GM19023 (cell line): ENCODE results near the gene GCDH.

Experiments
- ATAC-seq: cut with Tn5 transposase; IDR thresholded peaks from one replicate; pipeline ENCODE4 v1.9.1; 2021; ENCODE audit warnings: mild to moderate bottlenecking, moderate library complexity; ENCODE audit not compliant: unreplicated experiment

Gene GCDH

DNA sequence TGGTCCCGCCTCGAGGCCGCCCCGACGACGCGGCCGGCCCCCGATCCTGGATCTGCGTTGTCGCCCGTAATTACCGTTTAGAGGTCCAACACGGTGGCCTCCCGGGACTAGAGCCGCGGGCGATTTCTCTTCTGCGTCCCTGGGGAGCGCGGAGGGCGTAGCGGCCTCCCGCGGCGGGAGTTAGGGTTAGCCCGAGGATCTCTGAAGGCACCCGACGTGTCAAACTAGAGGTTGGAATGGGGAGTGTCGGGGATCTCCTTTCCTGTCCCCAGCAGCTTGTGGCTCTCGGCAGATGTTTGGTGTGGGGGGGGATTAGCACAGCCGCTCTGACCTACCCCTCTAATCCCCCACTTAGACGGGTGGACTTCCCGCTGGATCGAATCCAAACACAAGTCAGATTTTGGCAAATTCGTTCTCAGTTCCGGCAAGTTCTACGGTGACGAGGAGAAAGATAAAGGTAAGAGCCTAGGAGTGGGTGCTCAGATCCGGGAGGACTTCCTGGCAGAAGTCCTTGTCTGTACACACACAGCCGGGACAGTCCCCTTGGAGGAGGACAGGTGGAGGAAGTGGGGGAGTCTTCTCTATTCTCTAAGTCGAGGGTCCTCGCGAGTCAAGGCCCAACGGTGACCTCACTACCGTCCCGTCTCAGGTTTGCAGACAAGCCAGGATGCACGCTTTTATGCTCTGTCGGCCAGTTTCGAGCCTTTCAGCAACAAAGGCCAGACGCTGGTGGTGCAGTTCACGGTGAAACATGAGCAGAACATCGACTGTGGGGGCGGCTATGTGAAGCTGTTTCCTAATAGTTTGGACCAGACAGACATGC, 48.0 kb downstream of the GCDH start:
- ATAC-seq = no peak

DNA sequence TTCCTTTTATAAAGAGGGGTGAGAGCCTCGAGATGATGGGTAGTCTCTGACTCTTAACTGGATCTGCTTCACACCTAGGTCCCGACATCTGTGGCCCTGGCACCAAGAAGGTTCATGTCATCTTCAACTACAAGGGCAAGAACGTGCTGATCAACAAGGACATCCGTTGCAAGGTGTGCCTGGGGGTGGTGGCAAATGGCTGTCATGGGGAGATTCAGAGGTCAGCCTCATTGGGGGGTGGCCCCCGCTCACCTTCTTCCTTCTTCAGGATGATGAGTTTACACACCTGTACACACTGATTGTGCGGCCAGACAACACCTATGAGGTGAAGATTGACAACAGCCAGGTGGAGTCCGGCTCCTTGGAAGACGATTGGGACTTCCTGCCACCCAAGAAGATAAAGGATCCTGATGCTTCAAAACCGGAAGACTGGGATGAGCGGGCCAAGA, 49.0 kb downstream of the GCDH start:
- no peak for ATAC-seq

DNA sequence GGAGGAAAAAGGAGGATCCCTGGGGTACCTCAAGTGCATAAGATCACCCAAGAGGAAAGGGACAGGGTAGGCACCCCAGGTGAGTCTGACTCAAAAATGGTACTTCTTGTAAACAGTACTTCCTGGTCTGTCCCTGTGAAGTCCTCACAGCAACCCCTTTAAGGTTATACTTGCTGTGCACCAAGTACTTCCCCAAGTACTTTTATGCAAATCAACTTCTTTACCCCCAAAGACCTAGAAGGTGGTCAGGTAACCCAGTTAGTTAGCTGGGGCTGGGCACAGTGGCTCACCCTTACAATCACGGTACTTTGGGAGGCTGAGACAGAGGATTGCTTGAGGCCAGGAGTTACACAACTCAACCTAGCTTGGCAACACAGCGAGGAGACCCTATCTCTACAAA, 49.9 kb downstream of the GCDH start:
- ATAC-seq = no peak

DNA sequence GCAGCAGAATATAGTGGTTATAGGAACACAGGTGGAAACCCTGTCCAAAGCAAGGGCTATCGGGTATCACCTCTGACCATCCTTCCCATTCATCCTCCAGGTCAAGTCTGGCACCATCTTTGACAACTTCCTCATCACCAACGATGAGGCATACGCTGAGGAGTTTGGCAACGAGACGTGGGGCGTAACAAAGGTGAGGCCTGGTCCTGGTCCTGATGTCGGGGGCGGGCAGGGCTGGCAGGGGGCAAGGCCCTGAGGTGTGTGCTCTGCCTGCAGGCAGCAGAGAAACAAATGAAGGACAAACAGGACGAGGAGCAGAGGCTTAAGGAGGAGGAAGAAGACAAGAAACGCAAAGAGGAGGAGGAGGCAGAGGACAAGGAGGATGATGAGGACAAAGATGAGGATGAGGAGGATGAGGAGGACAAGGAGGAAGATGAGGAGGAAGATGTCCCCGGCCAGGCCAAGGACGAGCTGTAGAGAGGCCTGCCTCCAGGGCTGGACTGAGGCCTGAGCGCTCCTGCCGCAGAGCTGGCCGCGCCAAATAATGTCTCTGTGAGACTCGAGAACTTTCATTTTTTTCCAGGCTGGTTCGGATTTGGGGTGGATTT, 52.6 kb downstream of the GCDH start:
- no peak for ATAC-seq

DNA sequence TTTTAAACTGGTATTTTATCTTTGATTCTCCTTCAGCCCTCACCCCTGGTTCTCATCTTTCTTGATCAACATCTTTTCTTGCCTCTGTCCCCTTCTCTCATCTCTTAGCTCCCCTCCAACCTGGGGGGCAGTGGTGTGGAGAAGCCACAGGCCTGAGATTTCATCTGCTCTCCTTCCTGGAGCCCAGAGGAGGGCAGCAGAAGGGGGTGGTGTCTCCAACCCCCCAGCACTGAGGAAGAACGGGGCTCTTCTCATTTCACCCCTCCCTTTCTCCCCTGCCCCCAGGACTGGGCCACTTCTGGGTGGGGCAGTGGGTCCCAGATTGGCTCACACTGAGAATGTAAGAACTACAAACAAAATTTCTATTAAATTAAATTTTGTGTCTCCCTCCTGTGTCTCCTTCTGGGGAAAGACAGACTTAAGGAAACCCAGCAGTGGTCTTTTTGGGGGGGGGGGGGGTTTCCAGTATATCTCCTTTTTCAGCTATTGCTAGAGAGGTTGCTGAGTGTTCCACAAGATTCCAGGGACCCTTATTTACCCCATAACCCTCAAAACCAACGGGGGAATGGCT, 53.2 kb downstream of the GCDH start:
- ATAC-seq = no peak

DNA sequence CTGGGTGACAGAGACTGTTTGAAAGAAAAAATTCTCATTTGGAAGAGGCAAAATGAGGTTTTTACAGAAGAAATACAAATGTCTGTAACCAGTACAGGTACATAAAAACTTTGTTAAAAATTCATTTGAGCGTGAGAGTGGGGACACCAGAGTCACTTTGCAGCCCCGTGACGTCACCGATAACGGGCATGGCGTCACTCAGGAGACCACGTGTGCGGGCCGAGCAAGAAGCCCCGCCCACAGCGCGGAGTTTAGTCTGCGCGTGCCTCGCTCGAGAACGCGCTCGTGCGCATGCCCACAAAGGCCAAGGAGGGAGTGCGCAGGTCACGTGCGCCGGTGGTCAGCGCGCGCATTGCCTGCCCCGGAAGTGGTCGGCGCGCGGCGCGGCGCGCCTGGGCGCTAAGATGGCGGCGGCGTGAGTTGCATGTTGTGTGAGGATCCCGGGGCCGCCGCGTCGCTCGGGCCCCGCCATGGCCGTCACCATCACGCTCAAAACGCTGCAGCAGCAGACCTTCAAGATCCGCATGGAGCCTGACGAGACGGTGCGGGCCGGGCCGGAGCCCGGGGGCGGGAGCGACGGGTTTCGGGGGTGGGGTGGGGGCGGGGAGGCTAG, 54.6 kb downstream of the GCDH start, which contains the start of gene RAD23A:
RAD23A (plus strand) TSS at position 384 of the 613 bp plus-strand sequence; CDS start at position 471, 87 bp downstream.
- peak; percentile 76 for ATAC-seq

DNA sequence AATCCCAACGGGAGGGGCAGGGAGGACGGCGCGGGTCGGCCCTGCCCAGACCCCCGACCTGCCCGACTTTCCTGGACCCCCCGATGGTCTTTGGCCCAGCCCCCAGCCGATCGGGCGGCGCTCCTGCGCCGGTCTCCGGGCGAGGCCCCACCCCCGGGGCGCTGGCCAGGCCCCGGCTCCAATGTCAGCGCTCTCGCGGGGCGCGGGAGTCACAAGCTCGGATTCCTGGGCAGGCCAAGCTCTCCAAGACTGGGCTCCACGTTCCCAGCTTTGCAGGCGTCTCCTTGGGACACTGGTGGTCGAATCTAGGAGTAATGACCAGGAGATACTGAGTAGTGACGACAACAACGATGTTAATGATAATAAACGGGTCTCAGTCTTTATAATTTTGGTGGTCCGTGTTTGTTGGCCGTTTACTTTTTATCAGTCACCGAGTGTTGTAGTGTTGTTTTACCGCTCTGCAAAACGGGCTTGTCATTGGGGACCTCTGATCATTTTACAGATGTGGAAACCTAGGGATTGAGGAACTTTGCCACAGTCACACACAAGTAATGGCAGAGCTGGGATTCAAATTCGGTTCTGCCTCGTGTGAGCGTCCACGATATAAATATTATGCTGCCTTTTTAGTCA, 55.2 kb downstream of the GCDH start:
- peak; percentile 34 for ATAC-seq

DNA sequence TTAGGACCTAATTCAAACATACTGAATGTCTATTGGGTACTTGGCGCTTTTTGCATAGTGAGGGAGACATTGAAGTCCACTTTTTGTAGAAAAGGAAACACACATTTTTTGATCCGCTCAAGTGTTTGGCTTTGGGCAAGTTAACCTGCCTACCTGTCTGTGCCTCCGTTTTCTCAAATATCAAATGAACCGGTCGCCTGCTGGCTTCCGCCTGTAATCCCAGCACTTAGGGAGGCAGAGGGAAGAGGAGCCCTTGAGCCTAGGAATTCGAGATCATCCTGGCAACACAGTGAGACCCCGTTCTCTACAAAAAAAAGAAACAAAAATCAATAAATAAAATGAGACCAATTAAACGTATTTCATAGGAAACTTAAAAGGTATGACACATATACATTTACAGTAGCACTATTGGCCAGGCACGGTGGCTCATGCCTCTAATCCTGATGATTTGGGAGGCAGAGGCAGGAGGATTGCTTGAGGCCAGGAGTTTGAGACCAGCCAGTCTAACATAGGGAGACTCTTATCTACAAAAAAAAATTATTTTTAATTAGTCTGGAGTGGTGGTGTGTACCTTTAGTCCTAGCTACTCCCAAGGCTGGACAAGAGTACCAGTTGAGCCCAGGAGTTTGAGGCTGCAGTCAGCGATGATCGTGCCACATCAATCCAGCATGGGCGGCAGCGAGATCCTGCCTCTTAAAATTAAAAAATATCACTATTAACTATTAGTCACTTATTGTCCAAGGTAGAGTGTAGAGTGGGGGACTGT, 56.0 kb downstream of the GCDH start:
- ATAC-seq = no peak

DNA sequence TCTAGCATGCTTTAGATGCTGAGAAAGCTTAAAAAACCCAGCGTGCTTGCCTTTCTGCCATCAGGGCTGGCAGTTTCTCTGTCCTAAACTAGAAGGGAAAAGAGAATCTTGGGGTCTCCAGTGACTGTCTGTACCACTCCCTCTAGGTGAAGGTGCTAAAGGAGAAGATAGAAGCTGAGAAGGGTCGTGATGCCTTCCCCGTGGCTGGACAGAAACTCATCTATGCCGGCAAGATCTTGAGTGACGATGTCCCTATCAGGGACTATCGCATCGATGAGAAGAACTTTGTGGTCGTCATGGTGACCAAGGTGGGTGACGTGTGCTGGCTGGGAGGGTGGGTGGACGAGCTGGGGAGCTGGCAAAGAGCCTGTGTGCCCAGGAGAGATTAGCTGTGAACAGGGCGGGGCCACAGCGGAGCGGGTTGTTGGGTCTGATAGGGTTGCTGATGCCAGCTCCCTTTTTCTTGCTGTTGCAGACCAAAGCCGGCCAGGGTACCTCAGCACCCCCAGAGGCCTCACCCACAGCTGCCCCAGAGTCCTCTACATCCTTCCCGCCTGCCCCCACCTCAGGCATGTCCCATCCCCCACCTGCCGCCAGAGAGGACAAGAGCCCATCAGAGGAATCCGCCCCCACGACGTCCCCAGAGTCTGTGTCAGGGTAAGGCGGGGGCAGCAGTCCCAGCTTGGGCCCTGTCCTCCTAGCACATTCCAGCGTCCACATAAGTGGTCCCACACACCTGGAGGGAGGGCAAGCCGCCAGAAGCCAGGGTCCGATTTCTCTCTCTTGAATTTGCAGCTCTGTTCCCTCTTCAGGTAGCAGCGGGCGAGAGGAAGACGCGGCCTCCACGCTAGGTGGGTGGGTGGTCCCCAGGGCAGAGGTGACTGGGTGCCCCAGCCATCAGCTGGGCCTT, 57.0 kb downstream of the GCDH start:
- no peak for ATAC-seq

DNA sequence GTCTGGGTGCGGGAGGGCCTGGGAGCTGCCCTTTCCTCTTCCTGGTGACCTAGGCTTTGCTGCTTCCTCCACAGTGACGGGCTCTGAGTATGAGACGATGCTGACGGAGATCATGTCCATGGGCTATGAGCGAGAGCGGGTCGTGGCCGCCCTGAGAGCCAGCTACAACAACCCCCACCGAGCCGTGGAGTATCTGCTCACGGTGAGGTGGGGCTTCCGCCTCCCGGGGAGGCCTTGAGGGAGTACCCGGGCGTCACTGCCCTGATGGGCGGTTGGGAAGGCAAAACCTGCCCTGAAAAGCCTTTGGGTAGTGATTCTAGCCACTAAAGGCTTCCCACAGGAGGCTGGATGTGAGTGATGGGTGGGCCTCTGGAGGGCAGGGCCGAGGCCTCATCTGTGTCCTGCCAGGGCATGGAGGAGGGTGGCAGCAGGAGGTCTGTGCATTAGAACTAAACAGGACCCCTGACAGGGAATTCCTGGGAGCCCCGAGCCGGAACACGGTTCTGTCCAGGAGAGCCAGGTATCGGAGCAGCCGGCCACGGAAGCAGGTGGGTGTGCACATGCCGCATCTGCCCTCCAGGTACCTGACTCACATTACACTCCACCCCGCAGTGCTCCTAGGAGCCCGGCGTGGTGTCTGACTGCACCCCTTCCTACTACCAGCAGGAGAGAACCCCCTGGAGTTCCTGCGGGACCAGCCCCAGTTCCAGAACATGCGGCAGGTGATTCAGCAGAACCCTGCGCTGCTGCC, 57.8 kb downstream of the GCDH start:
- ATAC-seq = no peak
